DMS53 treated with DMSO at 0.1 percent for 48 hours (cell line): ENCODE results near the gene CTNND2.

ENCODE experiments used
- DNase-seq: peaks from one replicate; lab custom pipeline; 2025; ENCODE audit not compliant: unreplicated experiment; lab: John Stamatoyannopoulos, UW

The CTNND2 gene

DNA sequence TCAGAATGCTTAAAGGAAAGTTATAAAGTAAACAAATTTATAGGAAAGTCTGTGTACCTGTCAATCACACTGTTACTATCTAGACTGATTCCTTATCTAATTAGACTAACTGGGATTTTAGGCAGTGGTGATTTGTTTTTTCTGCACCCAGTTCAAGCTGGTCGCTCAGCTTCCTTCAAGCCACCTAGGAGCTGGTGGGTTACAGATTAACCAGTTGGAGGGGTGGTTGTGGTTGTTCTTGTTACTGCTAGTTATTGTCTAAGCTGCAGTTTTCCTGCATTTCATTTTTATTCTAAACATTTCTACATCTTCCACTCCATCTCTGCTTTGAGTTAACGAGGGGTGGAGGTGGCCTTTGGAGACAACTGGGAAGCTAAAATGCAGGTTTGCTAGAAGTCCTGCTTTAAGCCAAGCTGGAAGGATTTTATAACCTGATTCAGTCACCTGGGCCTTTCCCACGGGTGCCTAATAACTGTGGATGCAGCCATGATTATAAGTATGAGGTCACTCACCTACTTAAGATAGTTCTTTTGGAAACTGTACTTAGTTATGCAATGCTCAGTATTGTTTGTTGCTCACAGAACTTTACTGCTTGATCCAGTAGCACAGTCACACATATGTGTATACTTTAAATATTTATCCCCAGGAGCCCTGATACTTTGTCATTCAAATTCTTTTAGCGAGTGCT is 839.3 kb downstream of the CTNND2 start:
- DNase-seq = no peak

- DNase-seq = no peak
Observed at GRCh38 chr5:11062397-11062796, 841.8 kb downstream of the CTNND2 start.

GRCh38 chr5:11056560-11056959 is 847.7 kb downstream of the CTNND2 start:
- no peak for DNase-seq

GRCh38 chr5:11054014-11054413 is 850.2 kb downstream of the CTNND2 start:
- no peak for DNase-seq

GRCh38 chr5:11052871-11053270 is 851.4 kb downstream of the CTNND2 start:
- DNase-seq = no peak

DNA sequence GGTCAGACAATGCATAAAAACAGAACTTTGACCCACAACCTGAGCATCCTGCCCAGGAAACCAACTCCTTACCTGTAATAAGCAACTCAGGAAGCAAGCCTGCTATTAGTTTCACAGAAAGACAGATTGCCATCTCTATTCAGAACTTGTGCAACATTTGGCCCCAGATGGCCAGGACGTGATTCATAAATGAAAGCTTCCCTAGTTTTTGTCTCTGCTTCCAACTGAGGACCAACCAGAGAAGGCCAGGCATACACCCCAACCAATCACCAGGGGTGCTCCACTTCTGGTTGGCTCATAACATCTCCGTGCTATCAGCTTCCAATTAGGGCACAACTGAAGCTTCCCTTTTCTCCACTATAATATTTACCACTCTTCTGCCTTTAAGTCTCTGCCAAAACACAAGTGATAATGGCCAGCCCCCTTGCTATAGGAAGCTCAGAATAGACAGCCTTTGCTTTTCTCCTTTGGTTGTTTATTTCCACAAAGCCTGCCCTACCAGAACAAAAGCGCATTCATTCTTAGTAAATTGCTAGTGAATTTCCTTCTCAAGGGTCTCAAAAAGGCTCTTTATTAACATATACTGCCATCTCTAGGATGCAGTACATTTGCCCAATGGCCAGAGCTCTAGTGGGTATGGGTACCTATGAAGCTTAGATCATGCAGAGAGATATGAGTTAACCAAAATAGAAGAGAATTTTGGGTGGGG is 853.5 kb downstream of the CTNND2 start:
- no peak for DNase-seq

- DNase-seq = no peak
Observed at GRCh38 chr5:11048760-11049159, 855.5 kb downstream of the CTNND2 start.

DNA sequence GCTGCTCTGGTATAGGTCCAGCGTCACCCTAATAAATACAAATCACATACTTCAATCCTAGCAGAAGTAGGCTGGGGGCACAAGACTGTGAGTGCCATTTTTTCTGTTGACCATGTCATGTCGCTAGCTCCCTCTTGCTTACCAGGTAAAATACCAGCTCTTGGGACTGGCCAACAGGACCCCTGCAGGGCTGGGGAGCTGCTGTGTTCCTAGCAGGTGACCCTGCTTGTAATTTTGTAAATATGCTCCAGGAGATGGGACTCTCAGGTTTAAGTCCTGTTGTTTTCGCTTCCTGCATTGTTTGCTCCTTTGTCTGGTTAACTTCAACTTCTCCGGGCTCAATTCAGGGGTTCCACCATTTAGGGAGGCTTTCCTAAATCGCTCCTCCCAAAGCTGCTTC is 856.6 kb downstream of the CTNND2 start:
- no peak for DNase-seq

DNA sequence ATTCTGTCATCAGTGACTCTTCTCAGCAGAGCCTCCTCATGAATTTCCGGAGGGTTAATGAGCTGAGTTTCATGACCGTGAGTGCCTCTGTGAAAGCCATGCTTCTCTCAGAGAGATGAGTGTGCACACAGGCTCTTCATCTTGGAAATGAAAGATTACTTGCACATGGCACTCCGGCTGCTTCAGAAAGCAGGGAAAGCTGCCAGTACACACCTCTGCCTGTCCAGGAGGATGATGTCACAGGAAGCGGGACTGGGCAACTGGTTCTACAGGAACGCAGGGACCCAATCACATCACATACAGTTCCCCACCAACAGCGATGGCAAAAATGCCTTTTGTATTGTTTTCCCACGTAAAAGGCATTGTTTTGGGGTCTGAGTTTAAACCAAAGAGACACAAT is 857.2 kb downstream of the CTNND2 start:
- DNase-seq = no peak

- DNase-seq = no peak
Observed at GRCh38 chr5:11046160-11046559, 858.1 kb downstream of the CTNND2 start.

DNA sequence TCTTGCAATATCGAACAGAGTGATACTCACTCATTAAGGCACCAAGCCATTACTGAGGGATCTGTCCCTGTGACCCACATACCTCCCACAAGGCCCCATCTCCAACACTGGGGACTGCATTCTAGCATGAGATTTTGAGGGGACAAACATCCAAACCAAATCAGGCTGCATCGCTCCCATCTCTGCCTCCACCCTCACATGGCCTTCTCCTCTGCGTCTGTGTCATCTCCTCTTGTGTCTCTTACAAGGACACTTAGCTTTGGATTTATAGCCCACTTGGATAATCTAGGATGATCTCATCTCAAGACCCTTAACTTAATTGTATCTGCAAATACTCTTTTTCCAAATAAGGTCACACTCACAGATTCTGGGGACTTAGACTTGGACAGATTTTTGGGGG is 858.8 kb downstream of the CTNND2 start:
- no peak for DNase-seq

GRCh38 chr5:11044581-11044980 is 859.7 kb downstream of the CTNND2 start:
- DNase-seq = no peak

- DNase-seq = no peak
Observed at GRCh38 chr5:11043881-11044280, 860.4 kb downstream of the CTNND2 start.

- DNase-seq = no peak
Observed at GRCh38 chr5:11040345-11040744, 863.9 kb downstream of the CTNND2 start.

DNA sequence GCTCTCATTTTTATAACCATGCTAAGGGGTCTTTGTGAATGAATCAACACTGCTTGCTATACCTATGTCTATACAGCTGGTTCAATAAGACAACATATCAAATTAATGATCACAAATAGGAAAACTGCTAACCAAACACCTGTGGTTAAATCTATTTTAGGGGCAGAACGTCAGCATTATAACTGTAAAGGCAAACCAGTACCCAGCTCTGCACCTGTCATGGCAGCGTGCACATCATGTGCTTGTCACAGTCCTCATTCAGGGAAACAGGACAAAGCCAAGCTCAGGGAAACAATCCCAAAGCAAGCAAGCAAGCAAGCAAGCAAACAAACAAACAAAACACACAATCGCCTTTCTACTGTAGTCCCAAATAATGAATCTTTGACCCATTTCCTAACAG is 865.5 kb downstream of the CTNND2 start:
- no peak for DNase-seq

DNA sequence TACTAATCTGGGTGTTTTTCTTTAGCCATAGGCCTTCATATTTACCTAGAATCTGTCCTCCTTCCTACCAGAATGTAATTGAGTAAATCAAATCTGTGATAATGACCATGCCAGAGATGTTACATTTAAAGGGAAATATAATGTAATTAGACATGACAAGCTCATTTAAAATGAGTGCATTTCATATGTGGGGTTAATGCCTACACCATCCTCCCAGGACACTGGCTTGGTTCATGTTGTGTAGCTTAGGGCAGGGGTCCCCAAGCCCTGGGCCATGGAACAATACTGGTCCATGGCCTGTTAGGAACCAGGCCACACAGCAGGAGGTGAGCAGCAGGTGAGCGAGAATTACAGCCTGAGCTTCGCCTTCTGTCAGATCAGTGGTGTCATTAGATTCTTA is 866.3 kb downstream of the CTNND2 start:
- DNase-seq = no peak

DNA sequence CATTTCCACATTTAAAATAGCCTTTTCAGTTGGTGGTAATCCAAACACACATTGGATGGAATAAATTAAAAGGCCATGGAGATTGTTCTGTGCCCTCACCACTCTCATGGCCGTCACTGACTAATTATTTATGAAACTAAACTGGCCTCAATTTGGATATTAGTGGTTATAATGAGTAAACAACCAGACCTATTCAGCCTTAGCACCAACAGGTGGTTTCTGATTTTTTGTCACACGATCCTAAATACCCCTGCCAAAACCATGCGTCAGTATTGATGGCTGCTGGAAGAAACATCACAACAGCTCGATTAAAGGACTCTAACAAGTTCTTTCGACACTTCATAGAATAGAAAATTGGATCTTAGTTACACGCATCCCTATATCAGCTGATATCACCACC is 867.2 kb downstream of the CTNND2 start:
- no peak for DNase-seq

DNA sequence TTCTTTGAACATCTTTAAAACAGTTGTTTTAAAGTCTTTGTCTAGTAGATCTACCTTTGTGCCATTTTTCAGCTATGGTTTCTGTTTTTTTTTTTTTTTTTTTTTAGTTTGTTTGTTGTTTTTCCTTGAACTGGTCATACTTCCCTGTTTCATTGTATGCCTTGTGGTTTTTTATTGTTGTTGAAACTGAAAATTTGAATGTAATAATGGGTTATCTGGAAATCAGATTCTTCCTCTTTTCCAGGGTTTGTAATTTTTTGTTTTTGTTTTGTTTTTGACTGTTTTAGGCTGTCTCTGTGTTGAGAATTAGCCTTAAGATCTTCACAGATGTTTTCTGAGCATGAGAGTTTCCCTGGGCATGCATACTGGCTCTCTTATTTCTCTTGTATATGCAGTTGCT is 873.6 kb downstream of the CTNND2 start:
- DNase-seq = no peak

DNA sequence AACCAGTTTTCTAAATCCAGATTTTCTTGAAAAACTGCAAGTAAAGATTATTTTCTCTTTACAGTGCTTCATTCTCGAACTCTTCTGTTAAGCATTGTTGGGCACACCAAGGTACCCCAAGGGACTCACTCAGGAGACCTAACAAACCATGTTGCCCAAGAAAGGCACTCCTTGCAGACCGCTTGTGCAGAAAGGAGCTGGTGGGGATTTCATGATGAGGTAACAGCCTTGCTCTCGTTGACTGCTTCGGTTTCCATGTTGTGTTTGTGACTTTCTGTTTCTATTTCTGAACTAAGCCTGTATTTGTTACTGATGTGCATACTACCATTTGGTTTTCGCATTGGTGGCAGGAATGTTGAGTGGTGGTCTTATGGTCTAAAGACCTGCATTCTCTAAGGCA is 876.6 kb downstream of the CTNND2 start:
- DNase-seq = no peak

GRCh38 chr5:11026543-11026942 is 877.7 kb downstream of the CTNND2 start:
- no peak for DNase-seq

- DNase-seq = no peak
Observed at GRCh38 chr5:11023945-11024344, 880.3 kb downstream of the CTNND2 start.

- no peak for DNase-seq
Observed at GRCh38 chr5:11013793-11014192, 890.5 kb downstream of the CTNND2 start.

DNA sequence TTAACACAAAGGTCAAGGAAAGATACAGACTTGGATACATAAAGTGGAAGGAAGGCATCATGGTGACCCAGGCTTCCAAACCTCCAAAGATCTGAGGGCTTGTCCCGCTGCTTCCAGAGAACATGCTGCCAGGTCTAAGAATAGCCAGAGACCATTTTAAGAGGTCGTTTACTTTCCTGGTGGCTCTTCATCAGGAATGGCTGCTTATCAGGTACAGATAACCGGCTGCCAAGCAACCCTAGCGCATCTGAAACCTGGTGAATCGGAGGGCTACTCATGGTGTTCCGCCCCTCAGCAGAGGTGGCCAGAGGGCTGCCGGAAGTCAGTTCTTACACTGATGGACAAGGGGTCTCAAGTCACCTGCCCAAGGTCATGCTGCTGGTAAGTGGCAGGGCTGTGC is 892.0 kb downstream of the CTNND2 start:
- no peak for DNase-seq
